ENCODE measurements around the gene TELO2.

TELO2 gene

GRCh38 chr16:1545044-1546040, 52.2 kb downstream of the TELO2 start:
- no peak for DNase-seq (ENCODE audit: extremely low spot score, insufficient read length, low read depth)
- FAIRE-seq: no peak

- FAIRE-seq: no peak
Measured at GRCh38 chr16:1546430-1546829, 53.3 kb downstream of the TELO2 start.

GRCh38 chr16:1548233-1548632, 55.1 kb downstream of the TELO2 start:
- FAIRE-seq: no peak
- no peak for DNase-seq (ENCODE audit: extremely low spot score, insufficient read length, low read depth)

More at GRCh38 chr16:1546430-1546829, 53.3 kb downstream of the TELO2 start:
- no peak for DNase-seq (ENCODE audit: extremely low spot score, insufficient read length, low read depth)

- DNase-seq (ENCODE audit: extremely low spot score, insufficient read length, low read depth): no peak
- FAIRE-seq: no peak
Measured at GRCh38 chr16:1548727-1549126, 55.6 kb downstream of the TELO2 start.

- FAIRE-seq (no peak), DNase-seq (ENCODE audit: extremely low spot score, insufficient read length, low read depth) (no peak)
Measured at GRCh38 chr16:1550069-1550468, 56.9 kb downstream of the TELO2 start.

GRCh38 chr16:1550696-1551095, 57.5 kb downstream of the TELO2 start:
- FAIRE-seq: no peak
- DNase-seq (ENCODE audit: extremely low spot score, insufficient read length, low read depth): no peak

- DNase-seq (ENCODE audit: extremely low spot score, insufficient read length, low read depth) (no peak), FAIRE-seq (no peak)
Measured at GRCh38 chr16:1551166-1551565, 58.0 kb downstream of the TELO2 start.

GRCh38 chr16:1552129-1552528, 59.0 kb downstream of the TELO2 start:
- FAIRE-seq: no peak

GRCh38 chr16:1553946-1554825, 61.0 kb downstream of the TELO2 start:
- FAIRE-seq (no peak), DNase-seq (ENCODE audit: extremely low spot score, insufficient read length, low read depth) (no peak)

More at GRCh38 chr16:1552129-1552528, 59.0 kb downstream of the TELO2 start:
- no peak for DNase-seq (ENCODE audit: extremely low spot score, insufficient read length, low read depth)

- FAIRE-seq (no peak), DNase-seq (ENCODE audit: extremely low spot score, insufficient read length, low read depth) (no peak)
Measured at GRCh38 chr16:1554826-1555445, 61.8 kb downstream of the TELO2 start.

GRCh38 chr16:1556254-1556653, 63.1 kb downstream of the TELO2 start:
- DNase-seq (ENCODE audit: extremely low spot score, insufficient read length, low read depth): no peak
- no peak for FAIRE-seq

- FAIRE-seq: no peak
- DNase-seq (ENCODE audit: extremely low spot score, insufficient read length, low read depth): no peak
Measured at GRCh38 chr16:1557074-1557473, 63.9 kb downstream of the TELO2 start.

- no peak for DNase-seq (ENCODE audit: extremely low spot score, insufficient read length, low read depth)
- FAIRE-seq: no peak
Measured at GRCh38 chr16:1557576-1557975, 64.4 kb downstream of the TELO2 start.

GRCh38 chr16:1559446-1559975, 66.4 kb downstream of the TELO2 start:
- FAIRE-seq (no peak), DNase-seq (ENCODE audit: extremely low spot score, insufficient read length, low read depth) (no peak)
